GM21723 (cell line): ENCODE measurements around the gene OR52D1.

Source experiments
- ATAC-seq: cut with Tn5 transposase; IDR thresholded peaks from one replicate; pipeline ENCODE4 v1.9.1; 2021; ENCODE audit warnings: mild to moderate bottlenecking, moderate library complexity; ENCODE audit not compliant: unreplicated experiment

OR52D1 gene

GRCh38 chr11:5509803-5510202 is 21.3 kb downstream of the OR52D1 start, which contains the start of gene UBQLN3:
Gene UBQLN3, minus strand, starts transcription at chr11:5509957. Its CDS starts 399 bp downstream, at chr11:5509558.
- ATAC-seq: no peak

- no peak for ATAC-seq
Observed at GRCh38 chr11:5514841-5515240, 26.4 kb downstream of the OR52D1 start.

GRCh38 chr11:5516599-5516998 is 28.1 kb downstream of the OR52D1 start, which contains the start of gene UBQLNL:
Gene UBQLNL, minus strand, starts transcription at chr11:5516699. Its CDS starts 258 bp downstream, at chr11:5516441.
- ATAC-seq: no peak

GRCh38 chr11:5521540-5521939 is 33.1 kb downstream of the OR52D1 start:
- no peak for ATAC-seq

- ATAC-seq: no peak
Observed at GRCh38 chr11:5522308-5522707, 33.8 kb downstream of the OR52D1 start.

GRCh38 chr11:5524756-5525155 is 36.3 kb downstream of the OR52D1 start:
- no peak for ATAC-seq

- ATAC-seq: no peak
Observed at GRCh38 chr11:5527716-5528115, 39.2 kb downstream of the OR52D1 start.

- no peak for ATAC-seq
Observed at GRCh38 chr11:5528495-5528894, 40.0 kb downstream of the OR52D1 start.

GRCh38 chr11:5531053-5531831 is 42.8 kb downstream of the OR52D1 start:
- ATAC-seq: no peak

GRCh38 chr11:5534046-5534445 is 45.6 kb downstream of the OR52D1 start:
- ATAC-seq: no peak

GRCh38 chr11:5536482-5536881 is 48.0 kb downstream of the OR52D1 start:
- no peak for ATAC-seq
